Frontal cortex (tissue), 4 donors: ENCODE measurements around the gene MYO3B. TPM values are rescaled to one million over a fixed set of nuclear protein-coding genes. Genes with fewer than 3 reads are reported as not detected.
"Not testable (repeated sequence)": the region's sequence is repeated elsewhere in the genome, so short reads cannot be mapped to it uniquely, and the experiment has no call there.

Experiments
- DNase-seq, 2 donors: peaks; one replicate each; pipeline ENCODE4 v3.0.0; 2012; ENCODE audit warnings: low spot score in 2 of 2
- FAIRE-seq: peaks from 2 replicates; lab custom pipeline; 2012; peaks lifted over from hg19 to GRCh38; lab: Jason Lieb, UNC
- total RNA-seq: library from RNA; depleted of rRNA; stranded (reverse); fragments of >200 nt; gene quantifications from one replicate; pipeline ENCODE4 v1.2.3, GENCODE V29; 2014
- donor health status: control.
- donor health status: control.
- donor health status: control.

Gene MYO3B
- total RNA-seq, 1 donor from 2014 or later = 0.41 TPM

GRCh38 chr2:170509452-170510193, 331.7 kb downstream of the MYO3B start:
- DNase-seq = no peak
- no peak for FAIRE-seq

- FAIRE-seq = no peak
- DNase-seq = peak; percentile 17 to 19
Measured at GRCh38 chr2:170512266-170512665, 334.3 kb downstream of the MYO3B start.

- no peak for DNase-seq
- no peak for FAIRE-seq
Measured at GRCh38 chr2:170514140-170514539, 336.2 kb downstream of the MYO3B start.

- no peak for DNase-seq
Measured at GRCh38 chr2:170517538-170517937, 339.6 kb downstream of the MYO3B start.

GRCh38 chr2:170518911-170519310, 341.0 kb downstream of the MYO3B start:
- FAIRE-seq (no peak), DNase-seq (no peak)

More at GRCh38 chr2:170517538-170517937, 339.6 kb downstream of the MYO3B start:
- no peak for FAIRE-seq

- DNase-seq (no peak), FAIRE-seq (no peak)
Measured at GRCh38 chr2:170521299-170521698, 343.4 kb downstream of the MYO3B start.

- no peak for DNase-seq
- no peak for FAIRE-seq
Measured at GRCh38 chr2:170523506-170523905, 345.6 kb downstream of the MYO3B start.

- no peak for FAIRE-seq
- no peak for DNase-seq
Measured at GRCh38 chr2:170524828-170525565, 347.1 kb downstream of the MYO3B start.

- DNase-seq (peak in 1 of 2 donors; percentile 15), FAIRE-seq (no peak)
Measured at GRCh38 chr2:170525566-170525900, 347.6 kb downstream of the MYO3B start.

- DNase-seq (peak in 1 of 2 donors; percentile 21), FAIRE-seq (no peak)
Measured at GRCh38 chr2:170530284-170530745, 352.4 kb downstream of the MYO3B start.

- FAIRE-seq = no peak
- no peak for DNase-seq
Measured at GRCh38 chr2:170530803-170531564, 353.0 kb downstream of the MYO3B start.

- DNase-seq (no peak), FAIRE-seq (no peak)
Measured at GRCh38 chr2:170531876-170532275, 353.9 kb downstream of the MYO3B start.

- DNase-seq (no peak), FAIRE-seq (no peak)
Measured at GRCh38 chr2:170533156-170533555, 355.2 kb downstream of the MYO3B start.

- FAIRE-seq (no peak), DNase-seq (no peak)
Measured at GRCh38 chr2:170535552-170535951, 357.6 kb downstream of the MYO3B start.

GRCh38 chr2:170544817-170545216, 366.9 kb downstream of the MYO3B start:
- DNase-seq (no peak), FAIRE-seq (no peak)

- DNase-seq (no peak), FAIRE-seq (no peak)
Measured at GRCh38 chr2:170548304-170548703, 370.4 kb downstream of the MYO3B start.

- no peak for DNase-seq
- FAIRE-seq = no peak
Measured at GRCh38 chr2:170550501-170550900, 372.6 kb downstream of the MYO3B start.

GRCh38 chr2:170551899-170552298, 374.0 kb downstream of the MYO3B start:
- FAIRE-seq, DNase-seq: not testable (repeated sequence)

- FAIRE-seq = no peak
Measured at GRCh38 chr2:170553748-170554147, 375.8 kb downstream of the MYO3B start.

GRCh38 chr2:170554278-170554955, 376.5 kb downstream of the MYO3B start:
- FAIRE-seq (no peak), DNase-seq (no peak)

More at GRCh38 chr2:170553748-170554147, 375.8 kb downstream of the MYO3B start:
- no peak for DNase-seq
